PFSK-1 (cell line): Measurements from ENCODE around the gene HAP1.

Experiments used
- FOXP2 ChIP-seq: optimal IDR thresholded peaks from 2 replicates; pipeline ENCODE3; 2011; ENCODE audit warnings: borderline replicate concordance, control low read depth, inconsistent platforms; ENCODE audit not compliant: insufficient read depth; ENCODE audit errors: extremely low read length, extremely low read depth
- POLR2AphosphoS5 ChIP-seq: IDR thresholded peaks from 2 replicates; pipeline ENCODE4 v1.6.1; 2012; ENCODE audit warnings: low read depth, mild to moderate bottlenecking, control low read depth, low read length, moderate library complexity
- SIN3A ChIP-seq: IDR thresholded peaks from 2 replicates; pipeline ENCODE4 v1.6.1; 2012; ENCODE audit warnings: mild to moderate bottlenecking, low read length, moderate library complexity, borderline replicate concordance; ENCODE audit not compliant: insufficient read depth
- TAF1 ChIP-seq: IDR thresholded peaks from 2 replicates; pipeline ENCODE4 v1.6.1; 2012; ENCODE audit warnings: low read length, control low read depth, borderline replicate concordance; ENCODE audit not compliant: insufficient read depth
- TF ChIP-seq, protein P1 (sequence below), 2 experiments: IDR thresholded peaks; 2 replicates each; pipeline versions ENCODE4 v1.6.1 to v1.8.0; 2011 to 2012; ENCODE audit warnings: low read depth in 2 of 2, low read length in 2 of 2, control low read depth in 1 of 2, inconsistent platforms in 1 of 2, mild to moderate bottlenecking in 1 of 2, moderate library complexity in 1 of 2; ENCODE audit not compliant: insufficient read depth in 1 of 2

Gene HAP1

DNA sequence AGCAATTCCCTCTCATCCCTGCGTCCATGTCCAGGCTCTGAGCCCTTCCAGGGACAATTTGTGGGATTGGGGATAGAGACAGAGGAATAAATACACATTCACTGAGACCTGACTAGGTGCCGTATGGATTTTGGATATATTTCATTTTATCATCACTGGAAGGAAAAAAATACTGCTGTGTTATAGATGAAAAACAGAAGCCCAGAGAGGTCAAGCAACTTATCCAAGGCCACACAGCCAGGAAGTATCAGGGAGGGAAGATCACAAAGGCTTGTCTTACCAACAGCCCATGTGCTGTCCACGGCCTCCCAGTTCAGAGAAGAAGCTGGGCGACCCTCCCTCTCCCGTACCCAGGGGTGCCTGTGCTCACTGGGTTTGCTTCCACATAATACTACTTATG lies 6.1 kb upstream of the HAP1 start:
- TF ChIP-seq POLR2AphosphoS5 (no peak), TAF1 (no peak)

DNA sequence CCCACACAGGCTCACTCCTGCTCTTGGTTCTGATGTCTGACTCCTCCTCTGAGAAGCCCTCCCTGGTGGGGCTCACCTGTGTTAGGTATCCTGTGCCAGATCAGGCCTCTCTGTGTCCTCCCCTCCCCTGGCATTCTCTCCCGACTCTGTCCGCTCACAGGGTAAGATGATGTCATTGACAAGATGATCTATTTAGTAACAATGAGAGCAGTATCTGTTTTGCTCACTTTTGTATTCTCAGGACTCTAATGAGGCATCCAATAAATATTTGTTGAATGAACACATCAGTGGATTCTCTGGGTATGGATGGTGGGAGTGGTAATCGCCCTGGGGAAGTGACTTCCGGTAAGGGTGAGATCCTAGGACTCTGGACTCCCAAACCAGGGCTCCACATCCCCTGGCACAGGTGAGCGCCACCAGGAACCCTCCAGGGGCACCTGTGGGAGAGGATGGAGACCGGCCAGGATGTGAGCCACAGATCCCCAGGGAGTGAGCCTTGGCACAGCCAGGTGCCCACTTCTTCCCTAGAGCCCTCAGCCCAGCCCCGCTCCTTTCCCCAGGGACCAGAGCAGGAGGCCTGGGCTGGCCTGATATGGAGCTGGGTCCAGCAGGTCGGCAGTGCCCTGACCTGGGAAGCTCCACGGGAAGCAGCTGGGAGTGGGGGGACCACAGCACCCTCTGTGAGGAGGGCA lies 5.4 kb upstream of the HAP1 start:
- TF ChIP-seq, protein P1, sequence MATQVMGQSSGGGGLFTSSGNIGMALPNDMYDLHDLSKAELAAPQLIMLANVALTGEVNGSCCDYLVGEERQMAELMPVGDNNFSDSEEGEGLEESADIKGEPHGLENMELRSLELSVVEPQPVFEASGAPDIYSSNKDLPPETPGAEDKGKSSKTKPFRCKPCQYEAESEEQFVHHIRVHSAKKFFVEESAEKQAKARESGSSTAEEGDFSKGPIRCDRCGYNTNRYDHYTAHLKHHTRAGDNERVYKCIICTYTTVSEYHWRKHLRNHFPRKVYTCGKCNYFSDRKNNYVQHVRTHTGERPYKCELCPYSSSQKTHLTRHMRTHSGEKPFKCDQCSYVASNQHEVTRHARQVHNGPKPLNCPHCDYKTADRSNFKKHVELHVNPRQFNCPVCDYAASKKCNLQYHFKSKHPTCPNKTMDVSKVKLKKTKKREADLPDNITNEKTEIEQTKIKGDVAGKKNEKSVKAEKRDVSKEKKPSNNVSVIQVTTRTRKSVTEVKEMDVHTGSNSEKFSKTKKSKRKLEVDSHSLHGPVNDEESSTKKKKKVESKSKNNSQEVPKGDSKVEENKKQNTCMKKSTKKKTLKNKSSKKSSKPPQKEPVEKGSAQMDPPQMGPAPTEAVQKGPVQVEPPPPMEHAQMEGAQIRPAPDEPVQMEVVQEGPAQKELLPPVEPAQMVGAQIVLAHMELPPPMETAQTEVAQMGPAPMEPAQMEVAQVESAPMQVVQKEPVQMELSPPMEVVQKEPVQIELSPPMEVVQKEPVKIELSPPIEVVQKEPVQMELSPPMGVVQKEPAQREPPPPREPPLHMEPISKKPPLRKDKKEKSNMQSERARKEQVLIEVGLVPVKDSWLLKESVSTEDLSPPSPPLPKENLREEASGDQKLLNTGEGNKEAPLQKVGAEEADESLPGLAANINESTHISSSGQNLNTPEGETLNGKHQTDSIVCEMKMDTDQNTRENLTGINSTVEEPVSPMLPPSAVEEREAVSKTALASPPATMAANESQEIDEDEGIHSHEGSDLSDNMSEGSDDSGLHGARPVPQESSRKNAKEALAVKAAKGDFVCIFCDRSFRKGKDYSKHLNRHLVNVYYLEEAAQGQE (IDR thresholded peaks at IDR 0.05; ENCODE audit: insufficient read depth in 1 of 2, low read depth in 2 of 2, low read length in 2 of 2), result no peak
- TF ChIP-seq FOXP2 (no peak), TAF1 (no peak), SIN3A (no peak), POLR2AphosphoS5 (no peak)

DNA sequence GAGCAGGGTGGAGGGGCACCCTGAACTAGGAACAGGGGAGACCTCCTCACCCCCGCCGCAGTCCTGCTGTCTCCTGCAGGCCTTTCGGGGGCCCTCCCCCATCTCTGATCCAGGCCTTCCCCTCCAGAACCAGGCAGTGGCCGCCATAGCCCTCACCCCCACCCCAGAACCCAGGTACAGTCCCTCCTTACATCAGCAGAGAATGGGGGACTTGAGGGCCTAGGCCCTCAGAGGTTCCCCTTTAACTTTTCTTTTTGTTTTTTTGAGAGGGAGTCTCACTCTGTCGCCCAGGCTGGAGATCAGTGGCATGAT lies 4.3 kb upstream of the HAP1 start:
- TF ChIP-seq, protein P1 (IDR thresholded peaks at IDR 0.05; ENCODE audit: insufficient read depth in 1 of 2, low read depth in 2 of 2, low read length in 2 of 2), result no peak
- TF ChIP-seq TAF1 (no peak), POLR2AphosphoS5 (no peak), FOXP2 (no peak), SIN3A (no peak)

DNA sequence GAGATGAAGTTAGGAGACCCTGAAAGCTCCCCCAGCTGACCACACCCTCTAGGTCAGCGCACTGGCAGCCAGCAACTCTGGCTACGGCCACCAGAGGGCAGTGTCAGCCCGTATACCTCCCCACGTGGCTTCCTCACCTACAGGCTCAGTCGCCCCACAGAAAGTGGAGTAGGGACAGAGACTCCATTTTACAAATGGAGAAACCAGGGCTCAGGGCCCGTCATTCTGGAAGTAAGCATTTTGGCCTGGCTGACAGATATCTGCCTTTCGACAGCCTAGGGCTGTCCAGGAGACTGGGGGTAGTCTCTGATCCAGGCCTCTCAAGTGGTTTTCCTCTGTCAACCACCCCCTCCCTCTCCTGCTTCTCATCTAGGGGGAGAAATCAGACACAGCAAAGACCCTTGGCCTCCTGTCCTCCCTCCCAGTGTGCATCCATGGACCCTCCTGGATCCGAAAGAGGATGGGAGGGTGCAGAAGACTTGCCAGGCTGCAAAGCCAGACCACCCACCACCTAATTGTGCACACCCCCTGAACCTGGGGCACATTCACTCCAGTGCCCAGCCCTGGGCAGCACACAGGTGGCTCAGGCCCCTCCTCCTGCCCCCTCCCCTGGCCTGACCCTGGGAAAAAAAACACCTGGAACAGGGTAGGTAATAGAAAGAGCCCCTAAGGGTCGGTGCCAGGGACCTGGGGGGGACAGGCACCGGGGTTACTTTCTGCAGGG lies 3.8 kb upstream of the HAP1 start:
- TF ChIP-seq FOXP2, result peak; percentile 81
- no peak for TF ChIP-seq POLR2AphosphoS5
- TF ChIP-seq, protein P1 (IDR thresholded peaks at IDR 0.05; ENCODE audit: insufficient read depth in 1 of 2, low read depth in 2 of 2, low read length in 2 of 2), result no peak

DNA sequence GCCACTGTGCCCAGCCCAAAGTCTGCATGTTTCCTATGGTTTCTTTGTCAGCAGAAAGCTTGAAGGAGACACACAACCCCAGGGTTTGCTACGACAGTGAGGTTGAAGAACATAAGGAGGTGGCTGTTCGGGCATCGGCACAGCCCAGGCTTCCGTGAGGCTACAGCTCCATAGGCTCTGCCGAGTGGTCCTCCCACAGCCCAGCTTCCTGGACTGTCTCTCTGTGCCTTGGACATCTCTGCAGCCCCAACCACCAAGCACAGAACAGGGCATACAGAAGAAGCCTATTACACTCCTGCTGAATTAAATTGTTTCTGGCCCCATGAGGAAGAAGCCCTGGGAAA lies 3.2 kb upstream of the HAP1 start:
- no peak for TF ChIP-seq FOXP2

DNA sequence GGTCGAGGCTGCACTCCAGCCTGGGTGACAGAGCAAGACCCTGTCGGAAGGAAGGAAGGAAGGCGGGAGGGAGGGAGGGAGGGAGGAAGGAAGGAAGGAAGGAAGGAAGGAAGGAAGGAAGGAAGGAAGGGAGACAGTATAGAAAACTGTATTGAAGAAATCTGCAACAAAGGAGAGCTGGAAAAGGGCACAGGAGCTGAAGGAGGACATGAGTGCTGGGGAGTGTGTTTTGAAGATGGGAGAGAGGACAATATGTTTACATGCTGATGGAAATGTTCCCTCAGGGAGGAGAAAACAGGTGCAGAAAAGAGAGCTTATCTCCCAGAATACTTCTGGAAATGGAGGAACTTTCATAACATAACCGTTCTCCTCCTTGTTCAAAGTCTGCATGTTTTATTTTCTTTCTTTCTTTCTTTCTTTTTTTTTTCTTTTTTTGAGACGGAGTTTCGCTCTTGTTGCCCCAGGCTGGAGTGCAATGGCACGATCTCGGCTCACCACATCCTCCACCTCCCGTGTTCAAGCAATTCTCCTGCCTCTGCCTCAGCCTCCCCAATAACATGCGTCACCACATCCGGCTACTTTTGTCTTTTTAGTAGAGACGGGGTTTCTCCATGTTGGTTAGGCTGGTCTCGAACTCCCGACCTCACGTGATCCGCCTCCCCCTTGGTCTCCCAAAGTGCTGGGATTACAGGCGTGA lies 2.7 kb upstream of the HAP1 start:
- no peak for TF ChIP-seq SIN3A
- TF ChIP-seq TAF1, result no peak
- TF ChIP-seq, protein P1 (IDR thresholded peaks at IDR 0.05; ENCODE audit: insufficient read depth in 1 of 2, low read depth in 2 of 2, low read length in 2 of 2), result no peak
- no peak for TF ChIP-seq FOXP2
- TF ChIP-seq POLR2AphosphoS5, result no peak
